ENCODE results near the gene RELA. TPM values are rescaled to one million over a fixed set of nuclear protein-coding genes. Genes with fewer than 3 reads are reported as not detected.
A peak's percentile ranks its signal among the peaks of the same experiment; 100 is the strongest.
"Not testable (repeated sequence)": the region's sequence is repeated elsewhere in the genome, so short reads cannot be mapped to it uniquely, and the experiment has no call there.

The RELA gene
- total RNA-seq (100 to 1,000 TPM; 175 to 184 TPM), polyA plus RNA-seq (10 to 100 TPM; 38.4 to 69.8 (median 56.6) TPM), total RNA-seq (94.5 to 234 (median 135) reads per million in 6 experiments)

DNA sequence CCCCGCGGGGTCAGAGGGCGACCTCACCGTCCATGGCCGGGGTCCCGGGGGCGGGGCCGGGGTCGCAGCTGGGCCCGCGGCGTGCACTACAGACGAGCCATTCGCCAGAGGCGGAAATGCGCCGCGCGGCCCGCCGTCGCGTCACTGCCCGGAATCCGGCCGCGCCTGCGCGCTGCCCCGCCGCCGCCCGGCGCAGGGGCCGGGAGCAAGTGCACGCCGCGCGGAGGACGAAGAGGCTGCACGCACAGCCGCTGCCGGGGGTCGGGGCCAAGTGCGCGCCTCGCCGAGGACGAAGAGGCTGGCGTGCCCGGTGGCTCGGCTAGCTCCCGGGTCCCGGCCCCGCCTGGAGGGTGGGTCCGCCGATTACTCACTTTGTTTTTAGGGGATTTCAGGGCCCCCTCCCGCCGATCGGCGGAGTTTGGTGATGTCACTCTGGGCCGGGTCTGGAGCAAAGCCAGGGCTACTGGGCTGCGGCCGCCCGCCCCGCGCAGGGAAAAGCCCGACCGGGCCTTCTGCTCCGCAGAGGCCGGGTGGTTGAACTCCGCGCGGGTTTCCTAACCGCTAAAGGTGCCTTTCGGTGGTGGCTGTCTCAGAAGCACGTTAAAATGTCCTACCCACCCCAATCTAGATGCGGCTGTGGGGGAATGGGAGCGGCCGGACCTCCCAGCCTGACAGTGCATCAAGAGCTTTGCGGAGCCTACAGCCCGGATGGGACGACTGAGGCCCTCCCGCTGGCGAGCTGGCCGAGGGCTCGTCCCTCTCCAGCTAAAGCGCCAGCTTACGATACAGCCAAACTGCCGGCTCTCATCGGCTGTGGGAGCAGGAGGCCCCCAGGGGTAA, at the start of gene RELA:
Gene RELA (minus strand): TSS at position 118 of the 840 bp plus-strand sequence. CDS start 84 bp downstream, at position 34.
- Mint-ChIP-seq H3K27ac (peak within 1 kb of the TSS; percentile 91 to 98 (median 95)), H3K4me3 (peak within 1 kb of the TSS; percentile 86 to 93 (median 88)), H3K27me3 (no peaks in the 10 kb centered on the region), H3K9me3 (no peaks in the 10 kb centered on the region), H3K36me3 (peaks cover 0 to 30% (median 13%) of the 10 kb centered on the region in 3 donors), H3K4me1 (peaks cover 16 to 47% (median 36%) of the 10 kb centered on the region in 4 donors)
- POLR2A ChIA-PET: interaction anchor here (0.6 to 34.7 kb wide), 25 partner anchors 9 to 1405 kb away, joined by 3 to 1068 read pairs (median 5); partner anchors contain the start of genes AP5B1, C11orf68, CCDC85B and EHBP1L1
- DNase-seq (peak; percentile 85 to 95 (median 88)), ATAC-seq (peak; percentile 80 to 84)

GRCh38 chr11:65711785-65712632, 49.3 kb upstream of the RELA start, which contains the start of gene KAT5:
TSS of gene KAT5 (plus strand) at chr11:65712252. CDS start at chr11:65712268, 16 bp downstream.
- peak within 1 kb of the TSS; percentile 92 to 100 (median 94) for H3K4me3 Mint-ChIP-seq
- peak within 1 kb of the TSS; percentile 98 to 100 (median 99) for H3K27ac Mint-ChIP-seq
- POLR2A ChIA-PET: interaction anchor here (0.5 to 2.5 kb wide), 40 partner anchors 9 to 768 kb away, joined by 3 to 38 read pairs (median 5); partner anchors contain the start of genes AP5B1, BANF1, CCDC85B and CFL1
- peaks cover 8 to 38% (median 11%) of the 10 kb centered on the region in 3 donors for H3K36me3 Mint-ChIP-seq
- ATAC-seq (peak; percentile 86), DNase-seq (peak; percentile 93 to 100 (median 97))
- no peaks in the 10 kb centered on the region for H3K9me3 Mint-ChIP-seq
- peaks cover 16 to 46% (median 35%) of the 10 kb centered on the region in 4 donors for H3K4me1 Mint-ChIP-seq
- H3K27me3 Mint-ChIP-seq: no peaks in the 10 kb centered on the region

DNA sequence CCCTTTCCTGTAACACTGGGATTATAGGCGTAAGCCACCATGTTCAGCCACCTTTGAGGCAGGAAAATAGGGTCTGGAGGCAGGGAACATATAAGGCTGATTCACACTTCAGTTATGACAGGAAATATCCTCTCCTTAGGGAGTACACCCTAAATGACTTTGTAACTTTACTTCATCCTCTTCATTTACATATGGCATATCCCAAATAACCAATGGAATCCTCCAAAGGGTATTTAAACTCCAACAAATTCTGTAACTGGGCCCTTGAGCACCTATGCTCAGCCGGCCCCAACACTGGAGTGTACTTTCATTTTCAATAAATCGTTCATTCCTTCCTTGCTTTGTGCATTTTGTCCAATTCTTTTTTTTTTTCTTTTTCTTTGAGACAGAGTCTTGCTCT, 47.7 kb upstream of the RELA start:
- DNase-seq: no peak
- POLR2A ChIA-PET: interaction anchor here (0.6 to 2.4 kb wide), 3 partner anchors 58 to 179 kb away, joined by 3 to 27 read pairs (median 8); partner anchors contain the start of genes CCDC85B and FIBP
- H3K27me3 Mint-ChIP-seq: no peaks in the 10 kb centered on the region
- H3K4me1 Mint-ChIP-seq: peaks cover 14 to 40% (median 38%) of the 10 kb centered on the region in 4 donors
- ATAC-seq: no peak
- peak overlapping the region in 2 of 10 donors; percentile 31 to 36 for H3K27ac Mint-ChIP-seq
- H3K4me3 Mint-ChIP-seq: peak overlapping the region in 1 of 10 donors; percentile 15
- no peaks in the 10 kb centered on the region for H3K9me3 Mint-ChIP-seq
- H3K36me3 Mint-ChIP-seq: peaks cover 8 to 23% (median 9%) of the 10 kb centered on the region in 3 donors

DNA sequence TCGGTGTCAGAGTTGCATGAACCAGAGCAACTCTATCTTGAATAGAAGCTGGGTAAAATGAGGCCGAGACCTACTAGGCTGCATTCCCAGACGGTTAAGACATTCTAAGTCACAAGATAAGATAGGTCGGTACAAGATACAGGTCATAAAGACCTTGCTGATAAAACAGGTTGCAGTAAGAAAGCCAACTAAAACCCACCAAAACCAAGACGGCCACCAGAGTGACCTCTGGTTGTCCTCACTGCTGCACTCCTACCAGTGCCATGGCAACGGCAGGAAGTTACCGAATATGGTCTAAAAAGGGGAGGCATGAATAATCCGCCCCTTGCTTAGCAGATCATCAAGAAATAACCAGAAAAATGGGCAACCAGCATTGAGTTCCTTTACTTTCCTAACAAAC, 46.9 kb upstream of the RELA start:
- ATAC-seq (no peak), DNase-seq (no peak)
- H3K27ac Mint-ChIP-seq: no peak overlapping the region
- H3K4me3 Mint-ChIP-seq: peak overlapping the region in 3 of 10 donors; percentile 14 to 36 (median 24)
- peaks cover 3 to 15% (median 4%) of the 10 kb centered on the region in 3 donors for H3K36me3 Mint-ChIP-seq
- peaks cover 12 to 36% (median 31%) of the 10 kb centered on the region in 4 donors for H3K4me1 Mint-ChIP-seq
- no peaks in the 10 kb centered on the region for H3K27me3 Mint-ChIP-seq
- POLR2A ChIA-PET: no interaction called here
- no peaks in the 10 kb centered on the region for H3K9me3 Mint-ChIP-seq

- H3K36me3 Mint-ChIP-seq: peaks cover 0 to 6% (median 0%) of the 10 kb centered on the region in 3 donors
- peak overlapping the region in 1 of 10 donors; percentile 52 for H3K4me3 Mint-ChIP-seq
- no peak overlapping the region for H3K27ac Mint-ChIP-seq
- H3K27me3 Mint-ChIP-seq: no peaks in the 10 kb centered on the region
- no peaks in the 10 kb centered on the region for H3K9me3 Mint-ChIP-seq
- ATAC-seq (no peak), DNase-seq (no peak)
- H3K4me1 Mint-ChIP-seq: peaks cover 6 to 30% (median 23%) of the 10 kb centered on the region in 4 donors
- POLR2A ChIA-PET: no interaction called here
Observed at GRCh38 chr11:65708451-65708850, 45.7 kb upstream of the RELA start.

- Mint-ChIP-seq H3K4me1 (peaks cover under 1 to 20% (median 10%) of the 10 kb centered on the region in 4 donors), H3K27ac (peak overlapping the region in 2 of 10 donors; percentile 21 to 56), H3K4me3 (peak overlapping the region in 3 of 10 donors; percentile 23 to 44 (median 36))
- not testable (repeated sequence) for H3K36me3 Mint-ChIP-seq, H3K9me3 Mint-ChIP-seq, ATAC-seq, H3K27me3 Mint-ChIP-seq, DNase-seq
- POLR2A ChIA-PET: interaction anchor here (0.9 kb wide), 1 partner anchor 111 kb away, joined by 3 read pairs; no protein-coding TSS in a partner anchor
Observed at GRCh38 chr11:65707002-65707401, 44.3 kb upstream of the RELA start.

- POLR2A ChIA-PET: interaction anchor here (1.0 kb wide), 1 partner anchor 42 kb away, joined by 3 read pairs; no protein-coding TSS in a partner anchor
Observed at GRCh38 chr11:65706303-65706763, 43.6 kb upstream of the RELA start.

GRCh38 chr11:65703846-65704245, 41.1 kb upstream of the RELA start:
- H3K27ac Mint-ChIP-seq: no peak overlapping the region
- H3K36me3 Mint-ChIP-seq: no peaks in the 10 kb centered on the region
- POLR2A ChIA-PET: no interaction called here
- no peak for ATAC-seq
- peaks cover 0 to 13% (median 5%) of the 10 kb centered on the region in 4 donors for H3K4me1 Mint-ChIP-seq
- no peaks in the 10 kb centered on the region for H3K9me3 Mint-ChIP-seq
- H3K4me3 Mint-ChIP-seq: no peak overlapping the region
- no peak for DNase-seq
- peaks cover 0 to 4% (median 0%) of the 10 kb centered on the region in 5 donors for H3K27me3 Mint-ChIP-seq

More at GRCh38 chr11:65706303-65706763, 43.6 kb upstream of the RELA start:
- DNase-seq (peak; percentile 46 to 88 (median 70)), ATAC-seq (peak in 1 of 2 donors; percentile 54)
- Mint-ChIP-seq H3K27ac (peak overlapping the region in 2 of 10 donors; percentile 15 to 40), H3K4me3 (peak overlapping the region in 6 of 10 donors; percentile 9 to 68 (median 52)), H3K4me1 (peaks cover 0 to 16% (median 5%) of the 10 kb centered on the region in 4 donors)
- not testable (repeated sequence) for H3K9me3 Mint-ChIP-seq, H3K36me3 Mint-ChIP-seq, H3K27me3 Mint-ChIP-seq

DNA sequence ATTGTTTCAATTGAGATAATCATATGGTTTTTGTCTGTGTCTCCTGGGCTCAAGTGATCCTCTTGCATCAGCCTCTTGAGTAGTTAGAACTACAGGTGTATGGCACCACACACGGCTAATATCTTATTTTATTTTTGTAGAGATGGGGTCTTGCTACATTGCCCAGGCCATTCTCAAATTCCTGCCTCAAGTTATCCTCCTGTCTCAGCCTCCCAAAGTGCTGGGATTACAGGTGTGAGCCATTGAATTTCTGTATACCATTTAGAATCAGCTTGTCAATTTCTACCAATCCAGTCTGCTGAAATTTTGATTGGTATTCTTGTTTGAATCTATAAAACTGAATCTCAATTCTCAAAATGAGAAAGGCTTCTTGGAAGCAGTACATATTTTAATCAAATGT, 39.0 kb upstream of the RELA start:
- ATAC-seq (no peak), DNase-seq (no peak)
- Mint-ChIP-seq H3K36me3 (no peaks in the 10 kb centered on the region), H3K27me3 (peaks cover 0 to 4% (median 0%) of the 10 kb centered on the region in 5 donors), H3K4me1 (peaks cover 0 to 8% (median 2%) of the 10 kb centered on the region in 4 donors), H3K4me3 (no peak overlapping the region), H3K27ac (no peak overlapping the region), H3K9me3 (no peaks in the 10 kb centered on the region)
- POLR2A ChIA-PET: no interaction called here

- H3K9me3 Mint-ChIP-seq: no peaks in the 10 kb centered on the region
- no peak for ATAC-seq
- POLR2A ChIA-PET: no interaction called here
Observed at GRCh38 chr11:65700399-65700798, 37.7 kb upstream of the RELA start.

GRCh38 chr11:65699306-65699705, 36.6 kb upstream of the RELA start:
- Mint-ChIP-seq H3K27ac (no peak overlapping the region), H3K4me1 (peaks cover 0 to 5% (median 0%) of the 10 kb centered on the region in 4 donors), H3K36me3 (no peaks in the 10 kb centered on the region), H3K27me3 (peaks cover 0 to 4% (median 0%) of the 10 kb centered on the region in 5 donors), H3K4me3 (no peak overlapping the region), H3K9me3 (no peaks in the 10 kb centered on the region)
- POLR2A ChIA-PET: no interaction called here
- DNase-seq (no peak), ATAC-seq (no peak)

More at GRCh38 chr11:65700399-65700798, 37.7 kb upstream of the RELA start:
- H3K27me3 Mint-ChIP-seq: peaks cover 0 to 4% (median 0%) of the 10 kb centered on the region in 5 donors
- H3K4me1 Mint-ChIP-seq: peaks cover 0 to under 1% (median 0%) of the 10 kb centered on the region in 4 donors
- H3K36me3 Mint-ChIP-seq: no peaks in the 10 kb centered on the region
- H3K27ac Mint-ChIP-seq: no peak overlapping the region
- H3K4me3 Mint-ChIP-seq: no peak overlapping the region
- no peak for DNase-seq

- DNase-seq (no peak), ATAC-seq (no peak)
- Mint-ChIP-seq H3K27ac (peak overlapping the region in 2 of 10 donors; percentile 14 to 60), H3K36me3 (no peaks in the 10 kb centered on the region), H3K9me3 (no peaks in the 10 kb centered on the region), H3K27me3 (peaks cover 0 to 4% (median 0%) of the 10 kb centered on the region in 5 donors), H3K4me1 (peaks cover 0 to 8% (median 0%) of the 10 kb centered on the region in 4 donors), H3K4me3 (no peak overlapping the region)
- POLR2A ChIA-PET: no interaction called here
Observed at GRCh38 chr11:65698205-65698604, 35.5 kb upstream of the RELA start.
